Neural progenitor cell (in vitro differentiated cells): ENCODE data around the gene SLC2A10.

ENCODE experiments used
- EZH2 ChIP-seq: fragments of 200-600 bp; sonication (generic); IDR thresholded peaks from 2 replicates; pipeline ENCODE4 v1.6.1; 2017; ENCODE audit warnings: antibody characterized with exemption, mild to moderate bottlenecking, moderate library complexity
- TF ChIP-seq, protein P1 (sequence below): fragments of 200-600 bp; sonication (generic); IDR thresholded peaks from 2 replicates; pipeline ENCODE4 v1.5.1; 2017; ENCODE audit warnings: antibody characterized with exemption, mild to moderate bottlenecking

DNA sequence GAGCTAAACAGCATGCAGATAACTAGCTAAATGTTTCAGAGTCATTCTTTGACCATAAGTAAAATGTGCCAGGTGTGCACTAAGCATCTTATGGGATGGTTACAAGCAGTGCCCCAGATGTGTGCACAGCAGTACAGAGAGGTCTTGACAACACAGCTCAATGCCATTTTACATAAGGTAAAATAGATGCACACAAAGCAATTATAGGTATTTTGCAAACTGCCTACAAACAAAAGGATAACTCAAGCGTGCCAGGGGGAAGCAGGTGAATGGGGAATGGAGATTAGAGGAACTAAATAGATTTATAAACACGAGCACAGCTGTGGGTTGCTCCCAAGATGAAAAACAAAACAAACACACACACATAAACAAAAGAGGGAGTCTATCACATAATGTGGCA lies 64.8 kb downstream of the SLC2A10 start:
- TF ChIP-seq, protein P1, sequence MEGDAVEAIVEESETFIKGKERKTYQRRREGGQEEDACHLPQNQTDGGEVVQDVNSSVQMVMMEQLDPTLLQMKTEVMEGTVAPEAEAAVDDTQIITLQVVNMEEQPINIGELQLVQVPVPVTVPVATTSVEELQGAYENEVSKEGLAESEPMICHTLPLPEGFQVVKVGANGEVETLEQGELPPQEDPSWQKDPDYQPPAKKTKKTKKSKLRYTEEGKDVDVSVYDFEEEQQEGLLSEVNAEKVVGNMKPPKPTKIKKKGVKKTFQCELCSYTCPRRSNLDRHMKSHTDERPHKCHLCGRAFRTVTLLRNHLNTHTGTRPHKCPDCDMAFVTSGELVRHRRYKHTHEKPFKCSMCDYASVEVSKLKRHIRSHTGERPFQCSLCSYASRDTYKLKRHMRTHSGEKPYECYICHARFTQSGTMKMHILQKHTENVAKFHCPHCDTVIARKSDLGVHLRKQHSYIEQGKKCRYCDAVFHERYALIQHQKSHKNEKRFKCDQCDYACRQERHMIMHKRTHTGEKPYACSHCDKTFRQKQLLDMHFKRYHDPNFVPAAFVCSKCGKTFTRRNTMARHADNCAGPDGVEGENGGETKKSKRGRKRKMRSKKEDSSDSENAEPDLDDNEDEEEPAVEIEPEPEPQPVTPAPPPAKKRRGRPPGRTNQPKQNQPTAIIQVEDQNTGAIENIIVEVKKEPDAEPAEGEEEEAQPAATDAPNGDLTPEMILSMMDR, result no peak
- TF ChIP-seq EZH2, result no peak
